ENCODE measurements around the gene ORM1.

The ORM1 gene

DNA sequence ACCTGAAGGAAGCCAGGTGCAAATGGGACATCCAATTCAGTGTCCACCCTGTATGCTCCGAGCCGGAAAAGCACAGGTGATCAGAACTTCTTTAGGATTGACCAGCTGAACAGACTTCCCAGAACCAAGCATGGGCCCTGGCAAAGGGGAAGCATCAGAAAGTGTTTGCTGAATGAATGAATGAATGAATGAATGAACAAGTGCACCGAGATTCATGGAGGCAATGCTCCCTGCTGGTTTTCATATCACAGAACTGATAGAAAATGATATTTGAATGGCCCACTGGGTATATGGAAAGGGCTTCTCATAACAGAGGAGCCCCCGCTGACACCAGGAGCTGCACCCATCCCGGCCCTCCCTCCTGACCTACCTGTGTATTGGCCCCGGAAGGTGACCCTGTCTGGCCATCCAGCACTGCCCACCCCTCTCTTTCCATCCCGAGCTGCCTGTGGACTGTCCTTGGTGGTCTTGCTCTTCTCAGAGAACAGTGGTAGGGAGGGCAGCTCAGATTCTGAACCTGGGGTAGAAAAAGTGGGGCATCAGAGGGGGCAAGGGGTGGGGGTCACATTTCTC is 22.7 kb downstream of the ORM1 start:
- no peak overlapping the region for H2AFZ ChIP-seq (ENCODE audit: low read length)
- H3K9me2 ChIP-seq (ENCODE audit: low read depth, low read length) = no peaks in the 10 kb centered on the region
- no peak overlapping the region for H3K9ac ChIP-seq (ENCODE audit: low read length)
- H3K27me3 ChIP-seq (ENCODE audit: insufficient read depth, low read length) = no peaks in the 10 kb centered on the region
- H3F3A ChIP-seq (ENCODE audit: insufficient read depth, low read length) = no peaks in the 10 kb centered on the region
- H3K4me3 ChIP-seq (ENCODE audit: low read depth, low read length, poor library complexity, severe bottlenecking) = no peak overlapping the region
- H3K36me3 ChIP-seq (ENCODE audit: insufficient read depth, low read length) = peaks cover 93% of the 10 kb centered on the region
- no peaks in the 10 kb centered on the region for H4K20me1 ChIP-seq (ENCODE audit: insufficient read depth, low read length)
- no peak for TF ChIP-seq EZH2 (IDR thresholded peaks at IDR 0.05; ENCODE audit: borderline replicate concordance, low read length)
- TF ChIP-seq, protein P1, sequence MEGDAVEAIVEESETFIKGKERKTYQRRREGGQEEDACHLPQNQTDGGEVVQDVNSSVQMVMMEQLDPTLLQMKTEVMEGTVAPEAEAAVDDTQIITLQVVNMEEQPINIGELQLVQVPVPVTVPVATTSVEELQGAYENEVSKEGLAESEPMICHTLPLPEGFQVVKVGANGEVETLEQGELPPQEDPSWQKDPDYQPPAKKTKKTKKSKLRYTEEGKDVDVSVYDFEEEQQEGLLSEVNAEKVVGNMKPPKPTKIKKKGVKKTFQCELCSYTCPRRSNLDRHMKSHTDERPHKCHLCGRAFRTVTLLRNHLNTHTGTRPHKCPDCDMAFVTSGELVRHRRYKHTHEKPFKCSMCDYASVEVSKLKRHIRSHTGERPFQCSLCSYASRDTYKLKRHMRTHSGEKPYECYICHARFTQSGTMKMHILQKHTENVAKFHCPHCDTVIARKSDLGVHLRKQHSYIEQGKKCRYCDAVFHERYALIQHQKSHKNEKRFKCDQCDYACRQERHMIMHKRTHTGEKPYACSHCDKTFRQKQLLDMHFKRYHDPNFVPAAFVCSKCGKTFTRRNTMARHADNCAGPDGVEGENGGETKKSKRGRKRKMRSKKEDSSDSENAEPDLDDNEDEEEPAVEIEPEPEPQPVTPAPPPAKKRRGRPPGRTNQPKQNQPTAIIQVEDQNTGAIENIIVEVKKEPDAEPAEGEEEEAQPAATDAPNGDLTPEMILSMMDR (IDR thresholded peaks at IDR 0.05; ENCODE audit: low read length) = no peak
- no peak overlapping the region for H3K27ac ChIP-seq (ENCODE audit: low read depth, low read length, poor library complexity, severe bottlenecking)
- H3K9me3 ChIP-seq (ENCODE audit: low read length) = no peaks in the 10 kb centered on the region
- no peaks in the 10 kb centered on the region for H3K79me2 ChIP-seq (ENCODE audit: insufficient read depth, low read length)
- H3K4me1 ChIP-seq (ENCODE audit: insufficient read depth, low read length, severe bottlenecking) = peaks cover 19% of the 10 kb centered on the region
- H3K4me2 ChIP-seq (ENCODE audit: low read length) = no peak overlapping the region

DNA sequence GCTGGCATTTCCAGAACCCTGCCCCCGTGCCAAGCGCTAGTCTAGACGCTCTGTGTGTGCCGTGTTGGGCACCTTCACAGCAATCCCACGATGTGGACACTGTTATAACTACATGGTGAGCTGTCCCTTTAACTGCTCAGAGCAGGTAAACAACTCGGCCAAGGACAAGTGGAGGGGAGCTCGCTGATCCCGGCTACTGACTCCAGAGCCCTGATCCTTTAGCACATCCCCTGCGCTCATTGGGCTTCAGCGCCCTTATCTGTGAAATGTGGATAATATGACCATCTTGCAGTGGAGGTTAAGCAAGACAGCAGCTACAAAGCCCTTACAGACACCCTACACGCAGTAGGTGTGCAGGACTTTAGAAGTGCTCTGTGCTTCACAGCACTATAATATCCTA is 23.2 kb downstream of the ORM1 start:
- H3K36me3 ChIP-seq (ENCODE audit: insufficient read depth, low read length) = peaks cover 93% of the 10 kb centered on the region
- TF ChIP-seq, protein P1 (IDR thresholded peaks at IDR 0.05; ENCODE audit: low read length) = no peak
- no peak for TF ChIP-seq EZH2 (IDR thresholded peaks at IDR 0.05; ENCODE audit: borderline replicate concordance, low read length)
- no peak overlapping the region for H2AFZ ChIP-seq (ENCODE audit: low read length)

DNA sequence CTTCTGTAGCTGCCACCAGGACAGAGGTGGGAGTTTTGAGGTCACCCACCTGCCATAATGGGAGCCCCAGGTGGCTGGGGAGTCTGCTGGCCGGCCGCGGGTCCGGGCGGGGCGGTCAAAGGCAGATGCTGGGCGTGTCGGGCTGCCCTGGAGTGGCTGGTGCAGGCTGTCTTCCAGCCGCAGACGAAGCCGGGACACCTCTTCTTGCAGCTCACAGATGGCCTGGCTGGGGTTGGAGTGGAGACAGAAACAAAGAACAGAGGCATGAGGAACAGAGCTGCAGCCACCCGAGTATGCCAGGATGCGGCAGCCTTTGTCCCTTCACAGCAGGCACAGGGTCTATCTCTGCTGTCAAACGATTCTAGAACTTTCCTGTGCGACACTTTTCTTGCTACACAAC is 24.8 kb downstream of the ORM1 start:
- H3F3A ChIP-seq (ENCODE audit: insufficient read depth, low read length) = no peaks in the 10 kb centered on the region
- H3K9me3 ChIP-seq (ENCODE audit: low read length) = no peaks in the 10 kb centered on the region
- H3K4me3 ChIP-seq (ENCODE audit: low read depth, low read length, poor library complexity, severe bottlenecking) = no peak overlapping the region
- no peak overlapping the region for H2AFZ ChIP-seq (ENCODE audit: low read length)
- no peaks in the 10 kb centered on the region for H3K9me2 ChIP-seq (ENCODE audit: low read depth, low read length)
- no peak overlapping the region for H3K27ac ChIP-seq (ENCODE audit: low read depth, low read length, poor library complexity, severe bottlenecking)
- H3K27me3 ChIP-seq (ENCODE audit: insufficient read depth, low read length) = no peaks in the 10 kb centered on the region
- H3K4me2 ChIP-seq (ENCODE audit: low read length) = no peak overlapping the region
- peaks cover 19% of the 10 kb centered on the region for H3K4me1 ChIP-seq (ENCODE audit: insufficient read depth, low read length, severe bottlenecking)
- TF ChIP-seq, protein P1 (IDR thresholded peaks at IDR 0.05; ENCODE audit: low read length) = no peak
- TF ChIP-seq EZH2 (IDR thresholded peaks at IDR 0.05; ENCODE audit: borderline replicate concordance, low read length) = no peak
- no peaks in the 10 kb centered on the region for H3K79me2 ChIP-seq (ENCODE audit: insufficient read depth, low read length)
- no peaks in the 10 kb centered on the region for H4K20me1 ChIP-seq (ENCODE audit: insufficient read depth, low read length)
- H3K36me3 ChIP-seq (ENCODE audit: insufficient read depth, low read length) = peaks cover 92% of the 10 kb centered on the region
- H3K9ac ChIP-seq (ENCODE audit: low read length) = no peak overlapping the region

More for the DNA sequence above, 23.2 kb downstream of the ORM1 start:
- Histone ChIP-seq H3K9me2 (ENCODE audit: low read depth, low read length) (no peaks in the 10 kb centered on the region), H3F3A (ENCODE audit: insufficient read depth, low read length) (no peaks in the 10 kb centered on the region), H4K20me1 (ENCODE audit: insufficient read depth, low read length) (no peaks in the 10 kb centered on the region), H3K9ac (ENCODE audit: low read length) (no peak overlapping the region), H3K79me2 (ENCODE audit: insufficient read depth, low read length) (no peaks in the 10 kb centered on the region), H3K4me2 (ENCODE audit: low read length) (no peak overlapping the region), H3K4me3 (ENCODE audit: low read depth, low read length, poor library complexity, severe bottlenecking) (no peak overlapping the region), H3K27ac (ENCODE audit: low read depth, low read length, poor library complexity, severe bottlenecking) (no peak overlapping the region), H3K27me3 (ENCODE audit: insufficient read depth, low read length) (no peaks in the 10 kb centered on the region), H3K9me3 (ENCODE audit: low read length) (no peaks in the 10 kb centered on the region), H3K4me1 (ENCODE audit: insufficient read depth, low read length, severe bottlenecking) (peaks cover 19% of the 10 kb centered on the region)

Measured in OCI-LY1 (cell line).